ENCODE data around the gene TSNAXIP1.
A peak's percentile ranks its signal among the peaks of the same experiment; 100 is the strongest.

DNA sequence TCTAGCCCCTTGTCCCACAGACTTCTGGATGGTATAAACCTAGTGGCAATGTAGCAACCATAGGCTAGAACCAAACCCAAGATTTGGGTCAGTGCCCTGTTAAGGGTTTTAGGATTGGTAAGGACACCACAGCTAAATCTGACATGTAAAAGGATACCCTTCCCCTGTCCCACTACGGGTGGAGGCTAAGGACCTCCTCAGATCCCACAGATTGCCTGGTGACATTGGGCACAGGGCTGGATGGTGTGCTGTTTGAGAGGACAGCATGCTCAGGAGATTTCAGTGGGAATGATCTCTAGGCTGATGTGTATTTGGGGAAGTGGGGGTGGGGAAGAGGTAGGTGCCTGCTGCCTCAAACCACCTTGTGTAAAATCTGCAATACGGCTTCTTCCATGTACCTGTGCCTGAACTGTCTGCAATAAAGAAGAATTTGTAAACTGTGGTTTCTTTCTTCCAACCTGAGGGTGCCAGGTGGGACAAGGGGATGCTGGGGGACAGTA, 65.5 kb downstream of the TSNAXIP1 start:
- TF ChIP-seq EZH2 (IDR thresholded peaks at IDR 0.05; ENCODE audit: borderline replicate concordance, control insufficient read depth, low read depth, low read length), result no peak
- no peak for TF ChIP-seq BACH1 (IDR thresholded peaks at IDR 0.05; ENCODE audit: borderline replicate concordance)
- TF ChIP-seq, protein P1, sequence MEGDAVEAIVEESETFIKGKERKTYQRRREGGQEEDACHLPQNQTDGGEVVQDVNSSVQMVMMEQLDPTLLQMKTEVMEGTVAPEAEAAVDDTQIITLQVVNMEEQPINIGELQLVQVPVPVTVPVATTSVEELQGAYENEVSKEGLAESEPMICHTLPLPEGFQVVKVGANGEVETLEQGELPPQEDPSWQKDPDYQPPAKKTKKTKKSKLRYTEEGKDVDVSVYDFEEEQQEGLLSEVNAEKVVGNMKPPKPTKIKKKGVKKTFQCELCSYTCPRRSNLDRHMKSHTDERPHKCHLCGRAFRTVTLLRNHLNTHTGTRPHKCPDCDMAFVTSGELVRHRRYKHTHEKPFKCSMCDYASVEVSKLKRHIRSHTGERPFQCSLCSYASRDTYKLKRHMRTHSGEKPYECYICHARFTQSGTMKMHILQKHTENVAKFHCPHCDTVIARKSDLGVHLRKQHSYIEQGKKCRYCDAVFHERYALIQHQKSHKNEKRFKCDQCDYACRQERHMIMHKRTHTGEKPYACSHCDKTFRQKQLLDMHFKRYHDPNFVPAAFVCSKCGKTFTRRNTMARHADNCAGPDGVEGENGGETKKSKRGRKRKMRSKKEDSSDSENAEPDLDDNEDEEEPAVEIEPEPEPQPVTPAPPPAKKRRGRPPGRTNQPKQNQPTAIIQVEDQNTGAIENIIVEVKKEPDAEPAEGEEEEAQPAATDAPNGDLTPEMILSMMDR (IDR thresholded peaks at IDR 0.05 in 2 of 3, conservative IDR thresholded peaks at IDR 0.05 in 1 of 3; ENCODE audit: control insufficient read depth in 2 of 3, extremely low read depth in 1 of 3, insufficient read depth in 1 of 3, low read depth in 3 of 3, low read length in 3 of 3), result no peak
- no peak for TF ChIP-seq RAD21 (IDR thresholded peaks at IDR 0.05; ENCODE audit: insufficient read depth, low read depth, low read length)
- no peak for TF ChIP-seq POLR2A (IDR thresholded peaks at IDR 0.05; ENCODE audit: low read depth, low read length)
- no peak for TF ChIP-seq CBFB (IDR thresholded peaks at IDR 0.05; ENCODE audit: low read depth)
- TF ChIP-seq, protein P2, sequence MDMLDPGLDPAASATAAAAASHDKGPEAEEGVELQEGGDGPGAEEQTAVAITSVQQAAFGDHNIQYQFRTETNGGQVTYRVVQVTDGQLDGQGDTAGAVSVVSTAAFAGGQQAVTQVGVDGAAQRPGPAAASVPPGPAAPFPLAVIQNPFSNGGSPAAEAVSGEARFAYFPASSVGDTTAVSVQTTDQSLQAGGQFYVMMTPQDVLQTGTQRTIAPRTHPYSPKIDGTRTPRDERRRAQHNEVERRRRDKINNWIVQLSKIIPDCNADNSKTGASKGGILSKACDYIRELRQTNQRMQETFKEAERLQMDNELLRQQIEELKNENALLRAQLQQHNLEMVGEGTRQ (IDR thresholded peaks at IDR 0.05; ENCODE audit: borderline replicate concordance, low read depth, low read length), result no peak
- no peak for TF ChIP-seq POLR2AphosphoS5 (IDR thresholded peaks at IDR 0.05; ENCODE audit: low read length)
- TF ChIP-seq IKZF1 (conservative IDR thresholded peaks at IDR 0.05), result no peak
- no peak for TF ChIP-seq ATF2 (IDR thresholded peaks at IDR 0.05; ENCODE audit: low read length)
- no peak for TF ChIP-seq BMI1 (IDR thresholded peaks at IDR 0.05; ENCODE audit: borderline replicate concordance)
- peak; percentile 34; the same call in 1 of the 2 replicates for TF ChIP-seq SPI1 (IDR thresholded peaks at IDR 0.05; ENCODE audit: borderline replicate concordance, insufficient read depth, low read depth, low read length)
- no peak for TF ChIP-seq GABPA (IDR thresholded peaks at IDR 0.05; ENCODE audit: low read depth)
- TF ChIP-seq CREB1 (IDR thresholded peaks at IDR 0.05; ENCODE audit: low read depth), result no peak
